ENCODE measurements around the gene KLHL36.

GRCh38 chr16:84613408-84614072 lies 34.8 kb upstream of the KLHL36 start:
- TF ChIP-seq CTCF (IDR thresholded peaks at IDR 0.05) (no peak), POLR2A (IDR thresholded peaks at IDR 0.05) (no peak)

Data from testis (tissue), 2 donors.